DMS53 (cell line): ENCODE results near the gene TCP11L1.
"Not testable (repeated sequence)": the region's sequence is repeated elsewhere in the genome, so short reads cannot be mapped to it uniquely, and the experiment has no call there.

Experiments used
- DNase-seq: peaks from one replicate; lab custom pipeline; 2025; lab: John Stamatoyannopoulos, UW

The TCP11L1 gene

DNA sequence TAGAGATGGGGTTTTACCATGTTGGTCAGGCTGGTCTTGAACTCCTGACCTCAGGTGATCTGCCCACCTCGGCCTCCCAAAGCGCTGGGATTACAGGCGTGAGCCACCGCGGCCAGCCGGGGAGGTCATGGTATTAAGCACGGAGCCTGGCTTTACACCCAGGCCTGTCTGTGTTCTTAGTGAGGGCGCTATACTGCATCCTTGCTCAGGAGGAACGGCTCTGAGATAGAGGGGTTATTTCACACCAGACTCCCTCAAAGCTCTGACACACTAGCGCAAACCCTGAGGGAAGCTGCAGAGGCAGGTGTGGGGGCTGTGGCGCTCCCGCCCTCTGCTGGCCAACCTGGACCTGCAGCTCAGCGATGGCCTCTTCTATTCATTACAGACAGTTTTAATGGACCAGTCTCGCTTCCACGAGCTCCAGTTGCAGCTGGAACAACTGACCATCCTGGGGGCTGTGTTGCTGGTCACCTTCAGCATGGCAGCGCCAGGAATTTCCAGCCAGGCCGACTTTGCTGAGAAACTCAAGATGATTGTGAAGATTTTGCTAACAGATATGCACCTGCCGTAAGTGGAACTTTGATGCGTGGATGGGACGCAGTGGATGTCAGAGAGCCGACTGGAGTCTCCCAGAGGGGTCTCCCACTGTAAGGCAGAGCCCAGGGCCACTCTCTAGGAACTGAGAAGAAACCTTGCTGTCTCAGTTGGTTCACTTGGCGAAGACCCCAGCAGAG is 26.2 kb downstream of the TCP11L1 start:
- DNase-seq = peak; percentile 80

DNA sequence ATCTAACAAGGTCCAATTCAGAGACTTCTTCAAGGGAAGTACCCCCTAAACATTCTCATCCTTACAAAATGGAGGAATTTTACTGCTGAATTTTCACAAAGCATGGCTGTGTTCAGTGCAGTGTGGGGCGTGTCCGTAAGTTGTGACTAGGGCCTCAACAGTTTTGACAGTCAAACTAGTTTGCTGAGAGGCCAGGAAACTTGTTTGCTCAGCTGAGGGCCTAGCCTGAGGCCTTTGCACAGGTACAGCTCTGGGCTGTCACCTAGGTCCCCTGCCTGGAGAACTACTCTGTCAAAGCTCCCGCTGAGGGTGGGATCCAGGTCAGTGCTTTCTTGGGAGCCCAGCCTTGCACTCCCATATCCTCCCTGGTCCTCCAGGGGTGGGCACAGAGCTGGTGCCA is 27.9 kb downstream of the TCP11L1 start:
- DNase-seq = no peak

- DNase-seq = no peak
These were observed 29.4 kb downstream of the TCP11L1 start for GRCh38 chr11:33068611-33069340.

- DNase-seq = no peak
These were observed 33.1 kb downstream of the TCP11L1 start for GRCh38 chr11:33072465-33072864.

- no peak for DNase-seq
These were observed 44.5 kb downstream of the TCP11L1 start for GRCh38 chr11:33083918-33084317.

- DNase-seq = no peak
These were observed 46.6 kb downstream of the TCP11L1 start for GRCh38 chr11:33086017-33086416.

- peak; percentile 4 for DNase-seq
These were observed 50.4 kb downstream of the TCP11L1 start for GRCh38 chr11:33089776-33090175.

GRCh38 chr11:33094157-33094556 is 54.8 kb downstream of the TCP11L1 start:
- DNase-seq = no peak

DNA sequence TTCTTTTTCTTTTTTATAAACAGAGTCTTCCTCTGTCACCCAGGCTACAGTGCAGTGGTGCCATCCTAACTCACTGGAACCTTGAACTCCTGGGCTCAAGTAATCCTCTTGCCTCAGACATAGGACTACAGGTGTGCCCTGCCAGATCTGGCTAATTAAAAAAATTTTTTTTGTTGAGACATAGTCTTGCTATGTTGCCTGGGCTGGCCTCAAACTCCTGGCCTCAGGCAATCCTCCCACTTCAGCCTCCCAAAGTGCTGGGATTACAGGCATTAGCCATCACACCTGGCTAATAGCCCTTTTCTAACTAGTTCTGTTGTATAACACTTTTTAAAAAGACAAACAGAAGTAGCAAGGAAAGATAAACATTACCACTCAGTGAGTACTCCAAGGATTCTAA is 64.5 kb downstream of the TCP11L1 start:
- DNase-seq = no peak

DNA sequence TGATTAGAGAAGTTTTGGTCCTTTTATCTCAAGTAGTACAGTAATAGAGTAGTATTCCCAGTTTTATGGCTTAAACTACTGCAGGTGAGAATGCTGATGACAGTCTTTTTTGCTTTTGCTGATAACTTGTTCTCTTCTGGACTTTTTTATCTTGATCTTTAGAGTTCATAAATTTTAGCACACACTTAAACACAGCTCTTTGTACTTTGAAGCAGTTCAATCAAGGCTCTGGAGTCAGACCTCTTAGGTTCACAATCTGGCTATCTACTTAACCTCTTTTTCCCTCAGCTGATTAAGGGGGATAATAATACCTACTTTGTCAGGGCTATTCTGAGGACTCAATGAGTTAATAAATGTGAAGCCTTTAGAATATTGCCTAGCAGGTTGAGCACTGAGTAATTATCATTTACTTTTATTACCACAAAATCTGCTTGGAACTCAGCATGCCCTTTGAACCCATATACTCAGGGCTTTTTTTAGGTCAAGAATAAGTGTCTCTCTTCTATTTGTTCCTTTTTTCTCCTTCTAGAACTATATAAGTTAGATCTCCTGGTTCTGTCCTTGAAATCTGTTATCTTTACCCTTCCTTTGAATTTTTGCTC is 70.0 kb downstream of the TCP11L1 start:
- DNase-seq = no peak

DNA sequence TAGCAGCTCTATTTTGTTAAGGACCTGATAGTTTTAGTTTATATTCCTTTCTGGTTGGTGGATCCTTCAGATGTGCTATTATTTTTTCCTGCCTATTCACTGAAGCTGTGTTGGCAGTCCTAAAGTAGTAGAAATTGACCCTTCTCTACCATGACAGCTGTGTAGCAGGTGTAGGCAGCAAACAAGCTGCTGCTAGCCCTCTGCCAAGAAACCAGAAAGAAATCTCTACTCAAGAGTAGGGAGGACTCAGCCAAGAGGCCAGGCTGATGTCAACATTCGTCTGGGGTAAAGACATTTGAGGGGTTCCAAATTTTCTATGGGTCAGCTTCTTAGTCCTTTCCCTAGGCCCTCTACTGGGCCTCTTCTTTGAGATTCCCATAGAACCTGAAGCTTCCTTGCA is 70.7 kb downstream of the TCP11L1 start:
- no peak for DNase-seq

DNA sequence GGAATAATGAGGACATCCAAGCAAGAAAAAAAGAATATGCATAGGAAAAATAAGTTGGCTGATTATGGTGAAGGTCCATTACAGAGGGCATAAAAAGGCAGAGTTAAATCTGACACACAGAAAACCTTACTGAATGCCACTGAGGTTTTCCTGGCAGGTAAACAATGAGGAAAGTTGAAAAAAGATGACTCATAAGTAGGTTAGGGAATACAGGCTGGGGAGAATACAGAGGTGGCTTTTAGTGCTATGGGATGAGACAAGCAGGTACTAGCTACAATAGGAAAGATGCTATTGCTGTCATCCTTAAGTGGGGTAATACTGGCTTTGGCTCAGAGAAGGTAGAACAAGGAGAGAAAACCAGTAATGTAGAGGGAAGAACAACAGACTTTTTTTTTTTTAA is 77.2 kb downstream of the TCP11L1 start:
- DNase-seq = peak; percentile 53

- not testable (repeated sequence) for DNase-seq
These were observed 83.3 kb downstream of the TCP11L1 start for GRCh38 chr11:33122696-33123095.
